22Rv1 (cell line): Measurements from ENCODE around the gene ZGLP1.

Experiments
- CTCF ChIP-seq: fragments of 450-650 bp; IDR thresholded peaks from 2 replicates; pipeline ENCODE4 v1.5.1; 2017; ENCODE audit warnings: mild to moderate bottlenecking
- ZFX ChIP-seq: fragments of 450-650 bp; IDR thresholded peaks from 2 replicates; pipeline ENCODE4 v1.6.1; 2017; ENCODE audit warnings: antibody characterized with exemption, borderline replicate concordance

GRCh38 chr19:10292789-10293636 lies 16.6 kb downstream of the ZGLP1 start:
- TF ChIP-seq CTCF (no peak), ZFX (no peak)
